Neural cell (in vitro differentiated cells): ENCODE data around the gene PTPRT. TPM values are rescaled to one million over a fixed set of nuclear protein-coding genes. Genes with fewer than 3 reads are reported as not detected.
A peak's percentile ranks its signal among the peaks of the same experiment; 100 is the strongest.

ENCODE experiments used
- H2AFZ ChIP-seq: fragments of 200-600, 300-800 bp; sonication (generic), shearing (Covaris generic); 2 replicates; pipeline ENCODE4 v1.6.0; 2014; ENCODE audit warnings: low read depth, mild to moderate bottlenecking, antibody characterized with exemption, low read length, moderate library complexity
- H3F3A ChIP-seq: fragments of 200-600 bp; shearing (Covaris generic); 2 replicates; pipeline ENCODE4 v1.6.1; 2016; ENCODE audit warnings: mild to moderate bottlenecking, moderate library complexity, mixed read lengths, antibody characterized with exemption, low read length; ENCODE audit not compliant: insufficient read depth, poor library complexity, severe bottlenecking
- H3K27ac ChIP-seq: fragments of 200-600, 300-800 bp; sonication (generic), shearing (Covaris generic); 2 replicates; pipeline ENCODE4 v1.5.1; 2014; ENCODE audit warnings: mild to moderate bottlenecking, low read length, moderate library complexity
- H3K27me3 ChIP-seq: fragments of 300-800, 200-600 bp; sonication (generic), shearing (Covaris generic); 2 replicates; pipeline ENCODE4 v1.6.0; 2014; ENCODE audit warnings: mild to moderate bottlenecking, low read depth, low read length, moderate library complexity; ENCODE audit not compliant: insufficient read depth
- H3K36me3 ChIP-seq: fragments of 300-800, 200-600 bp; sonication (generic), shearing (Covaris generic); 2 replicates; pipeline ENCODE4 v1.5.1; 2014; ENCODE audit warnings: mild to moderate bottlenecking, antibody characterized with exemption, low read length, moderate library complexity; ENCODE audit not compliant: insufficient read depth
- H3K4me2 ChIP-seq: fragments of 300-800, 200-600 bp; sonication (generic), shearing (Covaris generic); 2 replicates; pipeline ENCODE4 v1.6.0; 2014; ENCODE audit warnings: mild to moderate bottlenecking, low read length
- H3K4me3 ChIP-seq: fragments of 300-800, 200-600 bp; sonication (generic), shearing (Covaris generic); 2 replicates; pipeline ENCODE4 v1.5.1; 2014; ENCODE audit warnings: mild to moderate bottlenecking, low read length, moderate library complexity
- H3K79me2 ChIP-seq: fragments of 200-600 bp; shearing (Covaris generic); replicated peaks from 2 replicates; pipeline ENCODE4 v1.6.0; 2014; ENCODE audit warnings: mild to moderate bottlenecking, low read length, moderate library complexity; ENCODE audit not compliant: insufficient read depth
- H3K9ac ChIP-seq: fragments of 300-800, 200-600 bp; sonication (generic), shearing (Covaris generic); 2 replicates; pipeline ENCODE4 v1.6.1; 2016; ENCODE audit warnings: mild to moderate bottlenecking, low read length, mixed read lengths
- H3K9me2 ChIP-seq: fragments of 200-600 bp; shearing (Covaris generic); 2 replicates; pipeline ENCODE4 v1.6.1; 2016; ENCODE audit warnings: mild to moderate bottlenecking, low read length, mixed read lengths; ENCODE audit not compliant: insufficient read depth
- H3K9me3 ChIP-seq: fragments of 200-600, 300-800 bp; sonication (generic), shearing (Covaris generic); 2 replicates; pipeline ENCODE4 v1.6.1; 2016; ENCODE audit warnings: mild to moderate bottlenecking, mixed run types, low read length, moderate library complexity, mixed read lengths
- H4K20me1 ChIP-seq: fragments of 200-600 bp; shearing (Covaris generic); 2 replicates; pipeline ENCODE4 v1.6.1; 2016; ENCODE audit warnings: mild to moderate bottlenecking, mixed run types; ENCODE audit not compliant: insufficient read depth
- EP300 ChIP-seq: fragments of 450-650 bp; conservative IDR thresholded peaks from 2 replicates; pipeline ENCODE4 v1.6.1; 2014; ENCODE audit warnings: antibody characterized with exemption, mild to moderate bottlenecking, moderate library complexity; ENCODE audit not compliant: poor library complexity, severe bottlenecking
- EZH2 ChIP-seq: fragments of 200-600, 300-800 bp; shearing (Covaris generic), sonication (generic); IDR thresholded peaks from 2 replicates; pipeline ENCODE4 v1.6.1; 2014; ENCODE audit warnings: antibody characterized with exemption, low read length, borderline replicate concordance, mild to moderate bottlenecking; ENCODE audit not compliant: insufficient read depth, poor library complexity, severe bottlenecking
- MXI1 ChIP-seq: fragments of 450-650 bp; conservative IDR thresholded peaks from 2 replicates; pipeline ENCODE4 v1.6.1; 2014; ENCODE audit warnings: antibody characterized with exemption, mild to moderate bottlenecking; ENCODE audit not compliant: poor library complexity, severe bottlenecking
- POLR2AphosphoS5 ChIP-seq: IDR thresholded peaks from 2 replicates; pipeline ENCODE4 v1.6.1; 2012
- RAD21 ChIP-seq: fragments of 450-650 bp; conservative IDR thresholded peaks from 2 replicates; pipeline ENCODE4 v1.6.1; 2014; ENCODE audit warnings: antibody characterized with exemption, mild to moderate bottlenecking, moderate library complexity
- REST ChIP-seq: IDR thresholded peaks from 2 replicates; pipeline ENCODE4 v1.6.1; 2012; ENCODE audit warnings: borderline replicate concordance
- SMC3 ChIP-seq: fragments of 450-650 bp; conservative IDR thresholded peaks from 2 replicates; pipeline ENCODE4 v1.6.1; 2014; ENCODE audit warnings: antibody characterized with exemption, mild to moderate bottlenecking, moderate library complexity; ENCODE audit not compliant: poor library complexity
- TAF1 ChIP-seq: IDR thresholded peaks from 2 replicates; pipeline ENCODE4 v1.6.1; 2012; ENCODE audit warnings: low read depth
- polyA plus RNA-seq: library from polyadenylated mRNA; depleted of rRNA; stranded (reverse); fragments of >200 nt; gene quantifications from 2 replicates; pipeline ENCODE4 v1.2.3, GENCODE V29; 2014

The PTPRT gene
- polyA plus RNA-seq, 1 donor from 2014 or later: 9.2 TPM

- Histone ChIP-seq H3K79me2 (no peaks in the 10 kb centered on the region), H3K36me3 (no peaks in the 10 kb centered on the region), H3K27ac (peak overlapping the region; percentile 12), H3K9me2 (no peaks in the 10 kb centered on the region), H2AFZ (peak overlapping the region; percentile 31), H3K27me3 (peaks cover 36% of the 10 kb centered on the region), H3K4me2 (peak overlapping the region; percentile 76), H3F3A (peaks cover 3% of the 10 kb centered on the region), H4K20me1 (no peaks in the 10 kb centered on the region), H3K9me3 (no peaks in the 10 kb centered on the region), H3K9ac (peak overlapping the region; percentile 68), H3K4me3 (peak overlapping the region; percentile 78)
- TF ChIP-seq SMC3 (peak; percentile 5), EZH2 (no peak), REST (no peak), POLR2AphosphoS5 (no peak), TAF1 (no peak), RAD21 (no peak)
Observed at GRCh38 chr20:43190332-43190953, 737 bp upstream of the PTPRT start.

- Histone ChIP-seq H3K4me2 (peak overlapping the region; percentile 73), H3F3A (peaks cover 3% of the 10 kb centered on the region), H3K36me3 (no peaks in the 10 kb centered on the region), H3K9ac (peak overlapping the region; percentile 58), H3K79me2 (no peaks in the 10 kb centered on the region), H3K4me3 (peak overlapping the region; percentile 85), H3K27ac (no peak overlapping the region), H2AFZ (no peak overlapping the region), H3K9me3 (no peaks in the 10 kb centered on the region), H3K27me3 (peaks cover 36% of the 10 kb centered on the region), H3K9me2 (no peaks in the 10 kb centered on the region), H4K20me1 (no peaks in the 10 kb centered on the region)
- TF ChIP-seq REST (no peak), RAD21 (no peak), TAF1 (no peak), POLR2AphosphoS5 (no peak), EP300 (no peak), SMC3 (peak; percentile 35), MXI1 (no peak), EZH2 (no peak)
Observed at GRCh38 chr20:43188861-43189553, 699 bp downstream of the PTPRT start.
